HUDEP-2 (cell line): Measurements from ENCODE around the gene PYGM.
A peak's percentile ranks its signal among the peaks of the same experiment; 100 is the strongest.

ENCODE experiments used
- DNase-seq, 76 experiments: peaks; one replicate each; lab custom pipeline; 2025; ENCODE audit not compliant: unreplicated experiment in 76 of 76; lab: John Stamatoyannopoulos, UW

The PYGM gene

GRCh38 chr11:64769283-64769682 is 9.5 kb upstream of the PYGM start:
- no peak for DNase-seq

GRCh38 chr11:64768300-64768694 is 8.5 kb upstream of the PYGM start:
- no peak for DNase-seq

GRCh38 chr11:64767344-64768299 is 7.8 kb upstream of the PYGM start:
- peak in 54 of 76 experiments; percentile 8 to 73 (median 48) for DNase-seq

- no peak for DNase-seq
Measured at GRCh38 chr11:64766881-64767280, 7.1 kb upstream of the PYGM start.

- DNase-seq = no peak
Measured at GRCh38 chr11:64765851-64766665, 6.3 kb upstream of the PYGM start.

- DNase-seq = no peak
Measured at GRCh38 chr11:64765291-64765850, 5.6 kb upstream of the PYGM start.

GRCh38 chr11:64764753-64765152 is 5.0 kb upstream of the PYGM start:
- no peak for DNase-seq

GRCh38 chr11:64764040-64764611 is 4.4 kb upstream of the PYGM start:
- no peak for DNase-seq

GRCh38 chr11:64763526-64764039 is 3.8 kb upstream of the PYGM start:
- DNase-seq = no peak

- DNase-seq = no peak
Measured at GRCh38 chr11:64762674-64763525, 3.1 kb upstream of the PYGM start.

GRCh38 chr11:64762277-64762673 is 2.5 kb upstream of the PYGM start:
- no peak for DNase-seq

GRCh38 chr11:64760759-64761420 is 1.1 kb upstream of the PYGM start:
- DNase-seq = no peak

GRCh38 chr11:64759131-64759721 is 548 bp downstream of the PYGM start:
- no peak for DNase-seq

GRCh38 chr11:64758330-64759079 is 1.3 kb downstream of the PYGM start:
- DNase-seq = no peak

- DNase-seq = no peak
Measured at GRCh38 chr11:64757549-64758329, 2.0 kb downstream of the PYGM start.

- DNase-seq = no peak
Measured at GRCh38 chr11:64755681-64756361, 4.0 kb downstream of the PYGM start.
